Hematopoietic multipotent progenitor cell (in vitro differentiated cells): ENCODE measurements around the gene BCR. TPM values are rescaled to one million over a fixed set of nuclear protein-coding genes. Genes with fewer than 3 reads are reported as not detected.
A peak's percentile ranks its signal among the peaks of the same experiment; 100 is the strongest.

Source experiments
- DNase-seq, 3 donors: peaks; one replicate each; pipeline ENCODE4 v3.0.0-alpha.2; 2011 to 2015; ENCODE audit warnings: low read depth in 2 of 3, low spot score in 2 of 3
- total RNA-seq: library from RNA; depleted of rRNA; stranded (reverse); fragments of >200 nt; gene quantifications from one replicate; pipeline ENCODE4 v1.2.3, GENCODE V29; 2012

BCR gene
- total RNA-seq, 1 donor = 238 TPM

DNA sequence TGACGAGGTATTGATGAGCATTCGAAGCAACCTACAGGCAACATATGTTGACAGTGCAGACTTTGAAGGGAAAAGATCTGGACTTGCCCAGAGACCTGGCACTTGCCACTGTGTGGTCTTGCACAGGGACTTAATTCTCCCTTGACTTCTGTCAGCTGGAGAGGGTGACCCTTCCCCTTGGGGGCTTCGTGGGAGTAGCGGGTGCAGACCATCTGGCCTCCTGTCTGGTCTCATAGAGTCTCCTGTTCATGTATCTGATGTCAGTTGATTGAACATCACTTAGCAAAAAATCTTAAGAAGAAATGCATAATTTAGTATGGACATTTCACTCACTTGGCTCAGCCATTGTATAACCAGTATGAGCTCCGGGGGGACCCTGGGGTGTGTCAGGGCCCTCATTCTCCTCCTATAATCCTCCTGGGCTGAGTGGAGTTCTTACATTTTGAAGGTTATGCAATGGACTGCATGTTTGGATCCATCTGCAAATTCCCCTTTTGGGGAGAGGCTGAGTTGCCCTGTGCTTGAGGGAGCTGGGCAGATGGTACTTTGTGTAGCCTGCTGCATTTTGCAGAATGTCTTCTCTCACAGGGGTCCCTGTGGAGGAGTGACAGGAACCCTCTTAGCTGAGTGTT, 13.0 kb downstream of the BCR start:
- DNase-seq = no peak

DNA sequence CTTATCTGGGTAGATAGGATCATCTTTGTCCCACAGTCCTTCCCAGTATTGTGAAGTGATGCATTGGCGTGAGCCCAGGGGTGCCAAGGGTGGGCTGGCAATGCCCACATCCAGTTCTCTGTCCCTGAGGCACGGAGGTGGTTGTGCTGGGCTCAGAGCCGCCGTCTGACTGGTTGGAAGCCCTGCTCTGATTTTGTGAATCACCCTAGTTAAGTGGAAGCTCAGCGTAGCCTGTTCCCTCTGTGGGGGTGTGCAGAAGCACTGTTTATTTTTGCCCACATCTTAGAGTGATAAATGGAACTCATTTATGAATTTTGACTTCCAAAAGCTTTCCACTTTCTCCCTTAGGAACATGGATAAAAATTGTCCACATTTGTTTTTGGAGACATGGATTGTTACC, 13.6 kb downstream of the BCR start:
- DNase-seq = no peak

DNA sequence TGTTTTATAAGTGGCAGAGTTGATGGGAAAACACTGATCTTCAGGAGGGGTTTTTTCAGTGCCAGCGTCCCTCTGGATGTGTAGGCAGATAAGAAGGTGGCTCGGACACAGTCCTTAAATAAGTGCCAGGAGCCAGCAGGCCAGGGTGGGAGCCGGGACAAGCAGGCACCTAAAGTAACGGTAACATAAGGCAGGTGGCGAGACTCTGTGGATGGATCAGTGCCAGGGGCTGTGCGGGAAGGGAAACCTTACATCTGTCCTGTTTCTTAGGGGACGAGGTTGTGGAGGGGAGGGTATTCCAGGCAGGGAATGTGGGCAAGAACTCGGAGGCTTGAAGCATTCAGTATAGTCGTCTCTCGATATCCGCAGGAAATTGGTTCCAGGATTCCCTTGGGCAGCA, 15.9 kb downstream of the BCR start:
- DNase-seq = no peak

GRCh38 chr22:23197836-23198235, 17.5 kb downstream of the BCR start:
- DNase-seq = no peak

GRCh38 chr22:23199159-23199558, 18.9 kb downstream of the BCR start:
- DNase-seq = no peak

DNA sequence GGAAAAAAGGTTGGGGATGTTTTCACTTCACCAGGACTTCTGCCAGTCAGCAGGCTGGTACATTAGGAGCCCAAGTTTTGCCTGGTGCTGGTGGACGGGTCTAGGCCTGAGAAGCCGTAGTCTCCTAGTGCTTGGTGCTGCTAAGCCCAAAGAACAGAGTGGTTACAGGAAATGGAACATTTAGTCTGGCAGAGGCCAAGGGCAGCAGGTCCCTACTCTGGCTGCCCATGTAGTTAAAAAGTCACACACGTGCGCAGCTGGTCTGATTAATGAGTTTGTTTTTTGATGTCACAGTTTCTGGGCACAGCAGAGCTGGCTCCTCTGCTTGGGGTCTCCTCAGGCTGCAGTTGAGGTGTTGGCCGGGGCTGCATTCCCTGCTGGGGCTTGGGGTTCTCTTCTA, 20.6 kb downstream of the BCR start:
- DNase-seq = no peak

- DNase-seq = no peak
Observed at GRCh38 chr22:23202812-23203451, 22.6 kb downstream of the BCR start.

- DNase-seq = no peak
Observed at GRCh38 chr22:23203452-23204124, 23.3 kb downstream of the BCR start.

GRCh38 chr22:23204125-23204488, 23.8 kb downstream of the BCR start:
- DNase-seq = no peak

- no peak for DNase-seq
Observed at GRCh38 chr22:23204541-23205157, 24.3 kb downstream of the BCR start.

- DNase-seq = no peak
Observed at GRCh38 chr22:23205339-23206049, 25.2 kb downstream of the BCR start.

DNA sequence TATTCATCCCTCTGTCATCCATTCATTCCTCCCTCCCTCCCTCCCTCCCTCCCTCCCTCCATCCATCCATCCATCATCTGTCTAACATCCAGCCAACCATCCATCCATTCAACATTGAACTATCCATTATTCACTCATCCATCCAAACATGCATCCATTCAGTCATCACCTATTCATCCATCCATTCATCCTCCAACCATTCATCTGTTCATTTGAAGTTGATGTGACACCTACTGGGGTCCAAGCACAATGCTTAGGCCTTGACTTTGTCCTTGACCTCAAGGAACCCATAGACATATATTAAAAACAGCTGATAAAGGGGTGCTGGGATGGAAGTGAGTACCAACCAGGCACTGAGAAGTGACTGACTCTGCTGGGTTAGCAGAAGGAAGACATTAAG, 26.6 kb downstream of the BCR start:
- no peak for DNase-seq

- no peak for DNase-seq
Observed at GRCh38 chr22:23207729-23208393, 27.6 kb downstream of the BCR start.

GRCh38 chr22:23210428-23211170, 30.3 kb downstream of the BCR start:
- no peak for DNase-seq

DNA sequence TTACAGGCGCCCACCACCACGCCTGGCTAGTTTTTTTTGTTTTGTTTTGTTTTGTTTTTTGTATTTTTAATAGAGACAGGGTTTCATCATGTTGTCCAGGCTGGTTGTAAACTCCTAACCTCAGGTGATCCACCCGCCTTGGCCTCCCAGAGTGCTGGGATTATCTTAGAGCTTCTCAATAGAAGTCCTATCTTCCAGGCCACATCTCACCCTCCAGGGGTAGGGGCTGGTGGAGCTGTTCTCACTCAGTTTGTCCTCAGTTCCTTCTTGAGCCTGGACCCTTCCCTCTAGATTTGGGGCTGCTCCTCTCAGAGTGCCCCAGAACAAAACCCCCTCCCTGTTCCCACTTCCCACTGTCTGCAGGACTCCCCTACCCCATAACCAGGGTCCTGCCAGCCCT, 31.3 kb downstream of the BCR start:
- DNase-seq = no peak

GRCh38 chr22:23212061-23213021, 32.0 kb downstream of the BCR start:
- DNase-seq = peak in 1 of 3 donors; percentile 68

- no peak for DNase-seq
Observed at GRCh38 chr22:23213022-23213555, 32.8 kb downstream of the BCR start.

GRCh38 chr22:23213581-23214334, 33.4 kb downstream of the BCR start:
- DNase-seq = no peak
